B cell (primary cell): Measurements from ENCODE around the gene AZGP1. TPM values are rescaled to one million over a fixed set of nuclear protein-coding genes. Genes with fewer than 3 reads are reported as not detected.

Source experiments
- ATAC-seq: fragments of 200-7000 bp; cut with Tn5 transposase; one replicate; pipeline ENCODE4 v1.10.0; 2021; ENCODE audit warnings: low read depth, mild to moderate bottlenecking, moderate number of reproducible peaks, moderate library complexity
- CTCF ChIA-PET: fragments of 350-600 bp; sonication (Branson Sonifier 250); formaldehyde crosslinking; loops from one replicate; lab custom pipeline; 2021; ENCODE audit warnings: antibody characterized with exemption, inconsistent platforms; lab: Charles Lee
- POLR2A ChIA-PET: fragments of 350-600 bp; sonication (Branson Sonifier 250); formaldehyde crosslinking; loops from one replicate; lab custom pipeline; 2021; ENCODE audit warnings: antibody characterized with exemption; lab: Charles Lee
- DNase-seq: peaks from one replicate; pipeline ENCODE4 v3.0.0; 2013
- H2AFZ ChIP-seq: 2 replicates; pipeline ENCODE4 v1.6.1; 2012; ENCODE audit warnings: mild to moderate bottlenecking, low read depth, low read length; ENCODE audit not compliant: insufficient read depth, poor library complexity, severe bottlenecking
- H3K27ac ChIP-seq, 2 donors: 1 replicate in 1 of 2; 2 replicates in 1 of 2; pipeline ENCODE4 v1.5.1; 2012 to 2013; ENCODE audit warnings: low read length in 2 of 2, mild to moderate bottlenecking in 2 of 2, moderate library complexity in 1 of 2
- H3K27me3 ChIP-seq, 4 experiments: fragments of 200-600 bp in 1 of 4; sonication (generic) in 1 of 4; replicated peaks in 1 of 4; 1 replicate in 2 of 4; 2 replicates in 2 of 4; pipeline versions ENCODE4 v1.6.1 to v1.7.0; 2013 to 2016; ENCODE audit warnings: low read length in 3 of 4, mild to moderate bottlenecking in 2 of 4, mixed read lengths in 1 of 4, moderate library complexity in 1 of 4; ENCODE audit not compliant: insufficient read depth in 4 of 4, control insufficient read depth in 3 of 4; ENCODE audit errors: control extremely low read depth in 1 of 4
- H3K36me3 ChIP-seq, 2 experiments: replicated peaks in 1 of 2; 1 replicate in 1 of 2; 2 replicates in 1 of 2; pipeline versions ENCODE4 v1.6.1 to v1.7.1; 2013; ENCODE audit warnings: low read length in 1 of 2; ENCODE audit not compliant: insufficient read depth in 2 of 2, control insufficient read depth in 1 of 2; ENCODE audit errors: control extremely low read depth in 1 of 2, extremely low read depth in 1 of 2
- H3K4me1 ChIP-seq, 2 donors: fragments of 200-600 bp in 1 of 2; sonication (generic) in 1 of 2; 1 replicate in 1 of 2; 2 replicates in 1 of 2; pipeline versions ENCODE4 v1.5.1 to v1.6.1; 2013 to 2017; ENCODE audit warnings: low read length in 2 of 2; ENCODE audit not compliant: control insufficient read depth in 2 of 2, insufficient read depth in 2 of 2
- H3K4me2 ChIP-seq: replicated peaks from 2 replicates; pipeline ENCODE3; 2012; ENCODE audit warnings: mild to moderate bottlenecking, low read depth, low read length; ENCODE audit not compliant: poor library complexity, severe bottlenecking
- H3K4me3 ChIP-seq, 5 experiments: fragments of 200-600 bp in 1 of 5; sonication (generic) in 1 of 5; 1 replicate in 3 of 5; 2 replicates in 2 of 5; pipeline versions ENCODE4 v1.5.1 to v1.7.0; 2011 to 2016; ENCODE audit warnings: low read length in 4 of 5, mild to moderate bottlenecking in 4 of 5, low read depth in 2 of 5, control low read depth in 1 of 5, moderate library complexity in 1 of 5; ENCODE audit not compliant: insufficient read depth in 1 of 5; ENCODE audit errors: control extremely low read depth in 1 of 5, extremely low read depth in 1 of 5
- H3K79me2 ChIP-seq: fragments of 200-600 bp; sonication (generic); one replicate; pipeline ENCODE4 v1.6.0; 2016; ENCODE audit warnings: low read length; ENCODE audit not compliant: control insufficient read depth, insufficient read depth
- H3K9ac ChIP-seq: fragments of 200-600 bp; sonication (generic); 2 replicates; pipeline ENCODE4 v1.6.1; 2017; ENCODE audit warnings: mild to moderate bottlenecking, low read length, moderate library complexity
- H3K9me3 ChIP-seq, 3 donors: one replicate each; pipeline versions ENCODE4 v1.6.1 to v1.7.1; 2013; ENCODE audit warnings: low read length in 2 of 3; ENCODE audit not compliant: control insufficient read depth in 2 of 3, insufficient read depth in 1 of 3; ENCODE audit errors: control extremely low read depth in 1 of 3
- H4K20me1 ChIP-seq: 2 replicates; pipeline ENCODE4 v1.6.0; 2012; ENCODE audit warnings: mild to moderate bottlenecking, low read length; ENCODE audit not compliant: insufficient read depth, control insufficient read depth, poor library complexity, severe bottlenecking
- H3K27ac Mint-ChIP-seq: one replicate; pipeline ENCODE4 v1.8.0; 2021; ENCODE audit warnings: mixed read lengths
- H3K27me3 Mint-ChIP-seq: one replicate; pipeline ENCODE4 v1.8.0; 2021; ENCODE audit warnings: mixed read lengths
- H3K4me1 Mint-ChIP-seq: one replicate; pipeline ENCODE4 v1.8.0; 2021; ENCODE audit warnings: mixed read lengths
- H3K4me3 Mint-ChIP-seq: one replicate; pipeline ENCODE4 v1.8.0; 2021; ENCODE audit warnings: mixed read lengths
- H3K9me3 Mint-ChIP-seq: one replicate; pipeline ENCODE4 v1.8.0; 2022; ENCODE audit warnings: mixed read lengths; ENCODE audit not compliant: insufficient read depth
- CTCF ChIP-seq: fragments of 200-600 bp; IDR thresholded peaks from one replicate; pipeline ENCODE4 v1.8.0; 2022; ENCODE audit warnings: antibody characterized with exemption, mild to moderate bottlenecking
- EZH2 ChIP-seq: IDR thresholded peaks from 2 replicates; pipeline ENCODE4 v1.6.1; 2012; ENCODE audit warnings: borderline replicate concordance, low read depth, mild to moderate bottlenecking, moderate library complexity, low read length; ENCODE audit not compliant: insufficient read depth, poor library complexity, severe bottlenecking
- WGBS: methylation state at CpG from one replicate; pipeline ENCODE4 v1.1.5; 2013; ENCODE audit warnings: missing lambda C conversion rate; ENCODE audit not compliant: insufficient coverage; 5-methylcytosine and 5-hydroxymethylcytosine counted together
- intact Hi-C: fragments of 100-400 bp; cut with micrococcal nuclease; formaldehyde crosslinking; loops from one replicate; pipeline ENCODE4 v1.10.0; 2022
- polyA plus RNA-seq: library from polyadenylated mRNA; depleted of rRNA; stranded (reverse); fragments of >200 nt; gene quantifications from 2 replicates; pipeline ENCODE4 v1.2.3, GENCODE V29; 2012
- total RNA-seq, 2 donors: library from RNA; stranded (reverse); fragments of 120-200 nt in 1 of 2; gene quantifications; 1 replicate in 1 of 2; 2 replicates in 1 of 2; pipeline versions ENCODE4 v1.2.3 to v1.2.4, GENCODE V29; 2013 to 2022

The AZGP1 gene
- total and polyA plus RNA-seq, 2 donors (not counting 1 experiment from before 2014, with no cell fraction given): not detected

- Histone ChIP-seq H3K79me2 (no peaks in the 10 kb centered on the region), H3K4me1 (peaks cover 6 to 12% of the 10 kb centered on the region in 2 donors), H3K9me3 (no peaks in the 10 kb centered on the region), H3K9ac (peak within 1 kb of the TSS; percentile 10), H2AFZ (peak within 1 kb of the TSS; percentile 56), H3K27ac (no peak within 1 kb of the TSS), H3K36me3 (no peaks in the 10 kb centered on the region), H3K4me2 (peak within 1 kb of the TSS; percentile 47), H3K4me3 (no peak within 1 kb of the TSS), H3K27me3 (peaks cover 0 to 49% (median 28%) of the 10 kb centered on the region in 4 experiments), H4K20me1 (no peaks in the 10 kb centered on the region)
- Mint-ChIP-seq H3K9me3 (no peaks in the 10 kb centered on the region), H3K27me3 (peaks cover 69% of the 10 kb centered on the region), H3K4me1 (peaks cover 1% of the 10 kb centered on the region), H3K27ac (no peak within 1 kb of the TSS), H3K4me3 (peak within 1 kb of the TSS; percentile 0)
- no peak for ATAC-seq
- POLR2A ChIA-PET: no interaction called here
- intact Hi-C loops: no loop called here
- peak; percentile 29 for DNase-seq
- TF ChIP-seq EZH2 (no peak), CTCF (no peak)
- WGBS: 20% methylated on average over 20 of the region's 22 CpGs
- CTCF ChIA-PET: interaction anchor here (0.9 kb wide), 1 partner anchor 15 kb away, joined by 3 read pairs; no protein-coding TSS in a partner anchor
Observed at GRCh38 chr7:99928994-99929729, 46.7 kb downstream of the AZGP1 start, which contains the start of gene GJC3. TSS of gene GJC3 (minus strand) at chr7:99929620. CDS start at chr7:99929620, 0 bp downstream.

- Histone ChIP-seq H3K4me2 (no peak overlapping the region), H3K27me3 (peaks cover 0 to 40% (median 26%) of the 10 kb centered on the region in 4 experiments), H3K9me3 (no peaks in the 10 kb centered on the region), H3K79me2 (no peaks in the 10 kb centered on the region), H3K36me3 (no peaks in the 10 kb centered on the region), H3K4me1 (peaks cover 6 to 12% of the 10 kb centered on the region in 2 donors), H3K9ac (no peak overlapping the region), H3K27ac (no peak overlapping the region), H4K20me1 (no peaks in the 10 kb centered on the region), H2AFZ (no peak overlapping the region), H3K4me3 (no peak overlapping the region)
- DNase-seq (no peak), ATAC-seq (no peak)
- no peak for TF ChIP-seq EZH2
- no peak for TF ChIP-seq CTCF
- ChIA-PET POLR2A (no interaction called here), CTCF (no interaction called here)
- Mint-ChIP-seq H3K27me3 (peaks cover 65% of the 10 kb centered on the region), H3K9me3 (no peaks in the 10 kb centered on the region), H3K4me1 (peaks cover 1% of the 10 kb centered on the region), H3K27ac (no peak overlapping the region), H3K4me3 (no peak overlapping the region)
- WGBS: 89% methylated on average over 2 of the region's 2 CpGs
- intact Hi-C loops: no loop called here
Observed at GRCh38 chr7:99928188-99928587, 47.6 kb downstream of the AZGP1 start.
